Measurements from ENCODE around the gene OR6P1. TPM values are rescaled to one million over a fixed set of nuclear protein-coding genes. Genes with fewer than 3 reads are reported as not detected.

Gene OR6P1
- total RNA-seq, 1 donor from 2014 or later: not detected

GRCh38 chr1:158516966-158517365, 53.4 kb downstream of the OR6P1 start:
- intact Hi-C loops (cut with micrococcal nuclease): no loop called here

Other genes starting within 250 kb of the OR6P1 start
- gene CD1B, start 239.0 kb downstream of the OR6P1 start, total RNA-seq: not detected in 2 replicates
- gene CD1E, start 216.7 kb downstream of the OR6P1 start, total RNA-seq: not detected in 2 replicates
- gene OR10T2, start 171.1 kb downstream of the OR6P1 start, total RNA-seq: not detected in 2 replicates
- gene OR10K2, start 144.3 kb downstream of the OR6P1 start, total RNA-seq: not detected in 2 replicates
- gene OR10K1, start 108.7 kb downstream of the OR6P1 start, total RNA-seq: not detected in 2 replicates
- gene OR10R2, start 98.4 kb downstream of the OR6P1 start, total RNA-seq: not detected in 2 replicates
- not detected in 2 replicates for gene OR6Y1, start 16.2 kb downstream of the OR6P1 start, total RNA-seq
- not detected in 2 replicates for gene OR10X1, start 9.3 kb upstream of the OR6P1 start, total RNA-seq
- gene OR10Z1, start 34.7 kb upstream of the OR6P1 start, total RNA-seq: not detected in 2 replicates
- gene SPTA1, start 116.1 kb upstream of the OR6P1 start, total RNA-seq: not detected in 2 replicates
- gene OR6K2, start 130.1 kb upstream of the OR6P1 start, total RNA-seq: not detected in 2 replicates
- gene OR6K3, start 150.1 kb upstream of the OR6P1 start, total RNA-seq: not detected in 2 replicates
- gene OR6K6, start 184.1 kb upstream of the OR6P1 start, total RNA-seq: not detected in 2 replicates
- not detected in 2 replicates for gene OR6N1, start 201.6 kb upstream of the OR6P1 start, total RNA-seq
- not detected in 2 replicates for gene OR6N2, start 210.6 kb upstream of the OR6P1 start, total RNA-seq